Stimulated activated CD8-positive, alpha-beta memory T cell treated with anti-CD3 and anti-CD28 coated beads, Interleukin-12 subunit alpha, Interleukin-12 subunit beta, amount 100 ng/mL, for 1 hour (primary cell): ENCODE measurements around the gene MAP3K7.

ENCODE experiments used
- DNase-seq: peaks from one replicate; pipeline ENCODE4 v3.0.0-alpha.2; 2020; ENCODE audit warnings: low read depth

Gene MAP3K7

DNA sequence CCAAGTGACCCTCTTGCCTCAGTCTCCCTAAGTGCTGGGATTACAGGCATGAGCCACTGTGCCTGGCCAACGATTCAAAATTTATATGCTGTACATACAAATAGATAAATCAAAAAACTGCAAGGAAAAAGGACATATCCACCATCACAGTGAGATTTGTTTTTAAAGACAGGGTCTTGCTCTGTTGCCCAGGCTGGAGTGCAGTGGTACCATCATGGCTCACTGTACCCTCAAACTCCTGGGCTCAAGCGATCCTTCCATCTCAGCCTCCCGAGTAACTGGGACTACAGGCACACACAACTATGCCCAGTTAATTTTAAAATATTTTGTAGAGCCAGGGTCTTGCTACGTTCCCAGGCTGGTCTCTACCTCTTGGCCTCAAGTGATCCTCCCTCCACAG, 61.5 kb downstream of the MAP3K7 start:
- no peak for DNase-seq

DNA sequence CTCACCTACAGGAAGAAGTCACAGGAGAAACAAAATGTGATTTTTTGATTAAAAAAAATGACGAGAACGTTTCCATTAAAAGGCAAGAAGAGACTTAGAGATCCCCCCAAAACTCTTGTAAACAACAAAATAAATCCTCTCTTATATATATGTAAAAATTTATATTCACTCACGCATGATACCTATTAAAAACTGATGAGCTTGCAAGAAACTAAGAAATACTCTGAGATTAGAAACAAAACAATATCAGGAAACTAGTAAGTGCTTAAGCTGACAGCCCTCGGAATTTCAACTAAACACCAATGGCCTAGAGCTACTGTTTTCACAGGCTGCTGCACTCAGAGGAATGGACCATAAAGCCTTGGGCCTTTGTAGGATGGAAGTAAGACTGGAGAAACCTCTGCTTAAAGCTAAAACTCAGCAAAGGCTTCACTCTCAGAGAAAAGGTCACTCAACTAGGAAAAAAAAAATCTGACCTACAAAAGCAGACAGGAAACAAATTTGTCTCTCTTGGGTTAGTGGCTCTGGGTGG, 63.0 kb downstream of the MAP3K7 start:
- no peak for DNase-seq

DNA sequence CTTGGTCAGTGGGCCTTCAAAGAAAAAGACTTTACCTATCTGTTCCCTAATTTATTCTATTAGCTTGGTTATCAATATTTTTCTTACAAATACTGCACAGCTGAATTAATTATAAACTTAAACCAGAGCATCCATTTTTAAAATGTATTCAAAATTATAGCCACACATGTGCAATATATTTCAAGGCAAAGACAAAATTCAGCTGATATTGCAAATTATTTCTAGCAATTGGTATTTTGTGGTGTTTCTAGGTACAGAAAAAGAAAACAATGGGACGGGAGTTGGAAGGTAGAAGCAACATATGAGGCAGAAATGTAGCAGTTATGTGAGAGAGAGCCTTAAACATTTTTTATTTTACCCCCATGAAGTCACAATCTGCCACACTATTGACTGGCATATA, 64.9 kb downstream of the MAP3K7 start:
- no peak for DNase-seq

DNA sequence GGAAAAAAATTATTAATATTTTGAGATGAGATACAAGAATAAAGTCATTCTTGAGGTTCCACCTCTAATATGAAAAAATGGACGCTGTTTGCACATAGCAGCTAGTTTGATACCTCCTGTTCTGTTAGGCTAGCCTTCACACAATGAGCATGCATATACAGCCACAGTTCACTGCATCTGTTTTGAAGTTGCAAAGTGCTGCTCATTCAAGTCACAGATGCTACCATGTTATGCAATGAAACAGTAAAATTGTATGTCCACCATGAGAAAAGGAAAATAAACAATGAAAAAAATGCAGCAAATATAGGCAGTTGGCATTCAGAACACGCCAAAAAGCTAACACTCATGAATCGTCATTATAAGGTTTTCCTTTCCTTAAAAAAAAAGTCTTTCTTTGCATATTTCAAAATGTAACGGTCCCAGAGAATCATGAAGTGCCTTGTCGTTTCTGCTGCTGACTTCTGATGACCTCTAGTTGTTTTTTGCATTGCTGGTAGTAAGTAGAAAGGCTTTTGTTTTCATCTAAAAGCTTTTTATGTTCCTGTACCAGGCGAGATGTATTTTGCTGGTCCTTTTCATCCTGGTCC, 70.7 kb downstream of the MAP3K7 start:
- DNase-seq: no peak

DNA sequence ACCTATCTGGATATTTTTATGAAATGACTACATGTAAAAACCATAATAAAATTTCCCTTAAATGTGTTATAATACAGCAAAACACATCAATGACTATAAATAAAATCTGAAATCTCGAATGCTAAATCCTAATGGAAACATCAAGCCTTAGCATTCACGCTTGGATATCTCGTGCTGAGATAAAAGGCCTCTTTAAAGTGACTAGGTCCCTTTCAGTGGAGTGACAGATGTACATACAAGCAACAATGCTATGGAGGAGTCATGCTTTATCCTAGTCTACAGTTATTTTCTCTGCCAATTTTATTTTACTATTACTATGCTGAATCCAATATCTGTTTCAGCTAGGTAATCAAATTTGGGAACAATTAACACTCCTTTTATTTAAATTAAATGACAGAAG, 72.4 kb downstream of the MAP3K7 start:
- DNase-seq: no peak

DNA sequence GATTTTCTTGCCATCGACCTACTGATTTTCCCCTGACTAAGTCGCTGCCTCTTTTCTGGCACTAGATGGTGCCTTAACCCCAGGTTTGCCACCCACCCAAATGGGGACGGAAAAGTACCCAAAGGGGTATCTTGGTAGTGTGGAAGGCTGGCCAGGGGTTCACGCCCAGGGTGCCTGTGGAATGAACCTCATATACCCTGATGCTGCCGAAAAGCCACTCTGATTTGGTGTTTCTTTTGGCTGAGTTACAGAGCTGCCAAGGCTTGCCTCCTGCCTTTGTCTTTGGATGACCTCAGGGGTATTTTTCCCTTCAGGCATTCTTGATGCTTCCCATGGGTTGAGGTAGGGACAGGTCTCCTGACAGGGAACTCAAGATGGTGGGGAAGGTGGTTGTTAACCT, 78.1 kb downstream of the MAP3K7 start:
- DNase-seq: no peak

DNA sequence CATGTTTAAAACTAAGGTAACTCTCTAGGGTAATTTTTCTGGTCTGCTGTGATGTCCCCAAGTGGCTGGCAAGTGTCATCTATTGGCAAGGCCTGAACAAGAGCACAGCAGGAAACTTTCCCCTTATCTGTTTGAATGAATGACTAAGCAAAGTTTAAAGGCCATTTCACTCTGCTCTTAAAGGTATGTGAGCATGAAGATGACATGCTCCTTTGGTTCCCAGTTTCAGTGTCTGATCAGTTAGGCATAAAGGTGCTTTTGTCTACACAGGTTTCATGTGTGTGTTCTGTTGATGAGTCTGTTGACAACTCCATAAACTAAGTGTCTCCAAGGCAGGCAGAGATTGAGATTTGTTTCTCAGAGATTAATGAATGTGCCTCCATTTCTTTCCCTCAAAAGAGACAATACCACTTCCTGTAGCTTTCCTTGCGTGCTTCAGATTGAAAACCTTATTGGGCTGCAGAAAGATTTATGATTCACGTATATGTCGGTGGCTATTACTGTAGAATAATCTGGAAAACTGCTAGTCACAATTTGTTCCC, 83.9 kb downstream of the MAP3K7 start:
- no peak for DNase-seq

DNA sequence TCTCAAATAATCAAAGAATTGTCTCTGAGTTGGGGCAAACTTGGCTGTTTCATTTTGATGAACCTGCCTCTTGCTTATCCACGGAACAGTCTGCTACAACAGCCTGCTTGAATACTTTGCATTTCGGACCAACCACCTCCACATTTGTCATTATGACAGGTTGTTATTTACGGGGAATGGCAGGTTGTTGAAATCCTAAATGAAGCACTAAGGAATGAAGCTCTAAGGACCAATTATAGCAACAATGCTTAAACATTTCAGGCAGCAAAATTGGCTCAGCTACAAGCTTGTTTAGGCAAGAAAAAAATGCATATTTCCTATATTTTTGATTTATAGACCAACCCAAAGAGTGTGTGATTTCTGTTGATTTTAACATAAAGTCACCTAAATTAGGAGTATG, 84.5 kb downstream of the MAP3K7 start:
- DNase-seq: no peak

DNA sequence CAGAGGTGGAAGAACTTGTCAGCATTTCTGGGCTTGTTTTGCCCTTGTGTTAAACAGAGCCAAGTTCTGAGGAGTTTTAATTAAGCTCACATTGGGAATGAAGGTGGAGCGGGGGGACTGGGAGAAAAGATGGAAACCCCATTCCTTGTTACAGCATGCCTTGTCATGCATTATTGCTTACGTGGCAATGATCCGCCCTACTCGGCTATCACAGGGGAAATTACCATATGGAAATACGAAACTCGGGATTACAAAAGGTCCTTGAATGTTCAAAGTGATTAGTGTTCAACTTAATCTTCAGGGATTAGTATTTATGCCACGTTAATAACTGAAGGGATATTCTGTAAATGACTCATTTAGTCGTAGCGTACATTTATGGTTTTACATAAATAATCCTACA, 86.4 kb downstream of the MAP3K7 start:
- DNase-seq: no peak

DNA sequence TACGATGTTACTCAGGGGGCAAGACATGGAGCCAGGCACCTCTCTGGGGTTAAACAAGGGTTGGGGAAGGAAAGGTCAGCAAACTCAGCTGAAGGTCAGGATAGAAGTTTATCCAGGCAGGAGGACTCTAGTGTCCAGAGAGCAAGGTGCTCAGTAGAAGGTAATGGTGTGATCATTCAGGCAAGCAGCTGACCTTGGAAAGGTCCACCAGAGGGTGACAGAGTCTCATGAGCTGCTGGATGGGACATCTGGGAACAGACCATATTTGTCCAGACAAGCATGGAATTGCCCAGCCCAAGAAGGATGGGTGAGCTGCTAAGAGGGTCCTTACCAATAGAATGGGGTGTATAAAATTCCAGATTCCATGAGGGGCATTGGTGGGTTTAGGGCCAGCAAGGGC, 89.5 kb downstream of the MAP3K7 start:
- DNase-seq: no peak

DNA sequence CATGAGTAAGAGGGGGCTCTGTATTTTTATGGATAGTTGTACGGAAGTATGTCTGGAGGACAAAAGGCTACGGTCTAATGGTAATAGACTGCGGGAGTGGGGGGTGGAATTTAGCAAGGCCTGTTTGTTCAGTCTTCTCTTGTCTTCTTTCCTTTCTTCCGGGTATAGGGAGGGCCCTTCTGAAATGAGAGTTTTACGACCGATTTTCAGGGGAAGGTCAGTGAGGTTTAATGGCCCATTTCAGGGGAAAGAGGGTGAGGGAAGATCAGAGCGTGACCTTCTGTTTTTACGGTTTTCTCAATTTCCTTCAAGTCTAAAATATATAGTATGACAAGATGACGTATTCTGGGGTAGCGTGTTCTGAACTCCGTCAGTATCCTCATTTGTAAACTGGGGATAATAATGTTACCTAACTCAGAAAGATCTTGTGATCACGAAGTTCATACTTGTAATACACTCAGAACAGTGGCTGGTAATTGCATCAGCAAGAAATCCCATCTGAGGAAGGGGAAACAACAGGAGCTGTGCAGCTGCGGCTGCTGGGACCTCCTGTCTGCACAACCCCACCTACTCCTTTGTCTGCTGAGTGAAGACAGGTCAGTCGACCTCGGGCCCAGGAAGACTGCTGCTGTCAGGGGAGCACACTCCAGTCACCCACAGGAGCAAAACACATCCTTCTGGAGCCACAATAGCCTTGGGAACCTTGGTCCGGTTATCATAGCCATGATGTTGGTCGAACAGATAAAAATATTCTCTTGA, 90.4 kb downstream of the MAP3K7 start:
- no peak for DNase-seq

DNA sequence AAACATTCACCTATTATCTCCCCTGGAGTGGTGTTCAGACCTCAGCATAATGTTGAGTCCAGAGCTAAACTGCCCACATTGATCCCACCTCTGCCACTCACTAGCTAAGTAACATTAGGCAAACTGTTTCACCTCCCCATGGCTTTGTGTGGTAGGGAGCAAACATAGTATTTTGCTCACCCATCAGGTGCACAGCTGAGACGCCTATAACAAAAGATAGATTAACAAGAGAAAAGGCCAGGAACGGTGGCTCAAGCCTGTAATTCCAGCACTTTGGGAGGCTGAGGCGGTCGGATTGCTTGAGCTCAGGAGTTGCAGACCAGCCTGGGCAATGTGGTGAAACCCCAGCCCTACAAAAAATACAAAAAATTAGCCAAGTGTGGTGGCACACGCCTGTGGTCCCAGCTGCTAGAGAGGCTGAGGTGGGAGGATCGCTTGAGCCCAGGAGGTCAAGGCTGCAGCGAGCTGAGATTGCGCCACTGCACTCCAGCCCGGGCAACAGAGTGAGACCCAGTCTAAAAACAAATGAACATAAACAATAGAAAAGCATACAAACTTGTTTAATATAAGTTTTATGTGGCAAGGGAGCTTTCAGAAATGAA, 91.6 kb downstream of the MAP3K7 start:
- no peak for DNase-seq

DNA sequence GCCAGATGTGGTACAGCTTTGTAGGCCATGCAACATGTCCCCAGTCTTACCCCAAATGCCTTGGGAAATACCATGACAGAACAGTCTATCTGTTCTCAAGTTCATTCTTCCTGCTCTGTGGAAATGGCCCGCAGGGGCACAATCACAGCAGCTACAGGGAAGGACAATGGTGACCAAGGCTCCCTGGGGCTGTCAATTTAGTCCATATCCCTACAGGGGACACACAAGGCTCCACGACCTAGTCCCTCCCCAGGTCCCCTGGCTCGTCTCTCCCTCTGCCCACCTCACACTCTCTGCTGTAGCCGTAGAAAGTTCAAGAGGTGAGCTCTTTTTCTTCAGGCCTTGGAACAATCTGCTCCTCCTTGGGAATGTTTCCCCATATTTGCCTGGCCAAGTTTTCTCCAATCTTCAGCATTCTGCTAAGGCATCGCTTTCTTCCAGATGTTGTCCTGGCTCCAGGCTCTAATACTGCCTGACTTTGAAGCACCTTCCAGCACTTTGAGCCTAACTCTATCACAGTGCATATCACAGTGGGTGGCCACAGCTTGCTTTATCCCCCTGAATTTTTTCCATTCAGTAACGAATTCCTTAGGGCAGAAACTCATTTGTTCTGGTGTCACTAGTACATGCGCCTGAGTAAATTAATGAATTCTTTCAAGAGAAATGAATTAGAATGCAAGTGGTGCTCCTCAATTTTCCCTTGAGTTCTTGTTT, 92.6 kb downstream of the MAP3K7 start:
- no peak for DNase-seq

DNA sequence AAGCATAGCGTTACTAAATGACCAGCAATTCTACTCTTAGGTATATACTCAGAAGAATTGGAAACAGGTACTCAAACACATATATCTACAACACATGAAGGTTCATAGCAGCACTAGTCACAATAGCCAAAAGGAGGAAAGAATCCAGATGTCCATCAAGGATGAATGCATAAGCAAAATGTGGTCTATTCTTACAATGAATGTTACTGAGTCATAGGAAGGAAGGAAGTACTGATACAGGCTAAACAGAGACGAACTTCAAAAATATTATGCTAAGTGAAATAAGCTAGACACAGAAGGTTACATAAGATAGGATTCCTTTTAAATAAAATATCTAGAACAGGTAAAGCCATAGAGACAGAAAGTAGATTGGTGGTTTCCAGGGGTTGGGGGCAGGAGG, 93.5 kb downstream of the MAP3K7 start:
- DNase-seq: no peak

DNA sequence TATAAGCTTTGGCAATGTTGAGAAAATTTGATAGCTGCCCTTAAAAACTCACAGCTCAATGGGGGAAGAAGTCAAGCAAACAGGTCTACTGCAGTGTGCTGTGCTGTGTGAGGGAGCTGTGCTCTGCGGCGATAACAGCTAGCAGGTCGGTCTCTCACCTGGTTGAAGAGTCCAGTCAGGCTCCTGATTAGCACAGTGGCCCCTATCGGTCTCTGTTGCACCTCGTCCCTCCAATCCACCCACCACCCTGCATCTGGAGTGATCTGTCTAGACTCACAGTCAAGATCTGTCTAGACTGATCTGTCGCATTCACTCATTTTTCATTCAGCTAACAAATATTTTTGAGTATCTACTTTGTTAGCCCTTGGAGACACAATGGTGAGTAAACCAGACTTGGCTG, 94.1 kb downstream of the MAP3K7 start:
- DNase-seq: no peak

DNA sequence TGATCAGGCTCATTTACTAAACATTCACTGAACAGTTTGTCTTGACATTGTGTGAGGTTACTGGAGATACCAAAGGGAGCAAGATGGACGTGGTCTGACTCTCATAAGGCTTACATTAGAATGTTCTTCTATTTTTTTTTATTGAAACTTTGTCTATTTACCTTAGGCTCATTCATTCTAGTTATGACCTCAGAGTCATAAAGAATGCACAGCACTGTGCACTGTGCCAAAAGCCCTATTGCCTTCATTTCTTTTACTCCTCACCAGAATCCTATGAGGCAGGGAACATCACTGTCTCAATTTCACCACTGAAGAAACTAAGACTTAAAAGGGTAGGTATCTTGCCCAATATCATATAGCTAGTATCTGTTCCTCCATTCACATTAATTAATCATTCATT, 94.5 kb downstream of the MAP3K7 start:
- no peak for DNase-seq

DNA sequence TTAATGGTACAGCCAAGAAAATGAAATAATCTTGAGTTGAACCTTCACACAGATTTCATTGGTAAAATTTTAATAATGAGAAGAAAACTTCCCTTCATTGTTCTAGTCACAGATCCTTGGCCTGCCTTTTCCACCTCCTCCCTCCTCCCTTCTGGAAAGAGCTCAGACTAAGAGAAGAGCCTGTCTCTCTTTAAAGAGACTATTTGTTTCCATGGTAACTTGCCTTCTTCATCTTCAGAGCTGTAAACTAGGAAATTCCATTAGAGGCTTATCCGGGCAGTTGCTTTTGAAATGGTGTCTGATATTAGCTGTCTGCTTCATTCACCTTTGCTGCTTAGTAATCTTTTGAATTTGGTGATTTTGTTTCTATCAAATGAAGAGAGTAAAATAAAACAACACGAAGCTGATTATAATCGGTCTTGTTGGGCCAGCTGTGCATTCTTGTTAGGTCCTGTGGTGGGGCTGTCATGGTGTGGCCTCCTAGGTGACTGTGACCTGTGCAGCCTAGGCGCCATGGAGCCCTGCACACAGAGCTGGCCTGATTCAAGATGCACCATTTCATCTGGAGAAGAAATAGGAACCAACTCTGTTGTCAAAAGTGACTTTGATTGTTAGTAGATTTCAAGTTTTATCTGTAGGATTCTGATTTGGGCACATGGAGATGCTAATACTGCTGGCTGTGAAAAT, 96.7 kb downstream of the MAP3K7 start:
- DNase-seq: no peak

DNA sequence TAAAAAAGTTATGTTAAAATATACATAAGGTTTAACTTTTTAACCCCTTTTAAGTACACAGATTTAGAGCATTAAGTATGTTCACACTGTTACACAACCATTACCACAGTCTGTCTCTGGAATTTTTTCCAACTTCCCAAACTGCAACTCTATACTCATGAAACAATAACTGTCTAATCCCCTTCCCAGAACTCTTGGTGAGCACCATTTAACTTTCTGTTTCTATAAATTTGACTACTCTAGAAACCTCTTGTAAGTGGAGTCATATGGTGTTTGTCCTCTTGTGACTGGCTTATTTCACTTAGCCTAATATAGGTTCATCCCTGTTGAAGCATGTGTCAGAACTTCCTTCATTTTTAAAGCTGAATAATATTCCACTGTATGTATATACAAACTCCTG, 98.1 kb downstream of the MAP3K7 start:
- no peak for DNase-seq

DNA sequence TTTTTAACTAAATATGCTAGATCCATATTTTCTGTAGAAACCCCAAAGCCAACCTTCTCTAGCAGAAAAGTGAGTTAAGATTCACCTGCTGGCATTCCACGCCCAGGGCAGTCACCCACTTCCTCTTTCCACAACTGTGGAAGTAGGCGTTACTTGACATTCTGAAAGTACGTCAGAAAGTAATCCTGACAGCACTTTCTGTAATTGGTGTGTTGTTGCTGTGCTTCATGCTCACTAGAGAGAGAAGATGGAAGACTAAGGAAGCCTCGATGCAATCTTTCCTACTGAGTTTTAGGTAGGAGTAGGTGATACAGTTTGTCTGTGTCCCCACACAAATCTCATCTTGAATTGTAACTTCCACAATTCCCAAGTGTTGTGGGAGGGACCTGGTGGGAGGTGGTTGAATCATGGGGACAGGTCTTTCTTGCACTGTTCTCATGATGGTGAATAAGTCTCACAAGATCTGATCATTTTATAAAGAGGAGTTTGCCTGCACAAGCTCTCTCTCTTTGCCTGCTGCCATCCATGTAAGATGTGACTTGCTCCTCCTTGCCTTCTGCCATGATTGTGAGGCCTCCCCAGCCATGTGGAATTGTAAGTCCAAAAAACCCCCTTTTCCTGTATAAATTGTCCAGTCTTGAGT, 101.1 kb downstream of the MAP3K7 start:
- no peak for DNase-seq

DNA sequence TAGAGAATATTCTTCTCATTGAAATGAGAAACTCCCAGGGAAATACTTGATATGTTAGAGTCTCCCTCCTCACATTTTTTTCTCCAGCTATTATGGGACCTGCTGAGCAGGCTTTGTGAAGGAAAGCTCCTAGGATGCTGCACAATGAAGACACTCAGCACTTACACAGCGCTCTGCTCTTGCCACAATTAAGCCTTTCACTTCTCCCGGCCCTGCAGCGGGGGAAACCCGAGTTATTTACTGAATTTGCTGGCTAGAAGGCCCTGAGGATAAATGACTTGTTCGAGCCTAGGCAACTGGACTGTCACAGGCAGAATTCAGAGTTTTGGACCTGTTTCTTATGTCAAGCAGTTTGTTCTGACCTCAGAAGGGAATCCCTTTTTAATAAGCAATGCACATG, 102.0 kb downstream of the MAP3K7 start:
- DNase-seq: no peak

DNA sequence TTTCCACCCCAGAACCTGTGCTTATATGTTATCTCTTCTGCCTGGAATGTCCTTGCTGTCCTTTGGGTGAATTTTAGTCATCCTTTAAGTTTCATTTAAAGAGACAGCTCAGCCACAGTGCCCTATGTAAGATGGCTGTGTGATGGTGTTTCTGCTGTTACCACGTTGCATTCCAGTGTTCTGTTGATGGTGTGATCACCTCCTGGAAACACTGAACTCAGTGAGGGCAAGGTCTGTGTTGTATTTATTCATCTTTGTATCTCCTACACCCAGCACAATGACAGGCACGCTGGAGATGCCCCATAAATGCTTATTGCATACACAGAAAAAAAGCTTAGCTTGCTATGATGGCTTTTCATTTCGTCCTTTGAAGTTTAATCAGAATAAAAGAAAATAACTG, 102.5 kb downstream of the MAP3K7 start:
- no peak for DNase-seq
